Measurements from ENCODE around the gene TMEM63C.

DNA sequence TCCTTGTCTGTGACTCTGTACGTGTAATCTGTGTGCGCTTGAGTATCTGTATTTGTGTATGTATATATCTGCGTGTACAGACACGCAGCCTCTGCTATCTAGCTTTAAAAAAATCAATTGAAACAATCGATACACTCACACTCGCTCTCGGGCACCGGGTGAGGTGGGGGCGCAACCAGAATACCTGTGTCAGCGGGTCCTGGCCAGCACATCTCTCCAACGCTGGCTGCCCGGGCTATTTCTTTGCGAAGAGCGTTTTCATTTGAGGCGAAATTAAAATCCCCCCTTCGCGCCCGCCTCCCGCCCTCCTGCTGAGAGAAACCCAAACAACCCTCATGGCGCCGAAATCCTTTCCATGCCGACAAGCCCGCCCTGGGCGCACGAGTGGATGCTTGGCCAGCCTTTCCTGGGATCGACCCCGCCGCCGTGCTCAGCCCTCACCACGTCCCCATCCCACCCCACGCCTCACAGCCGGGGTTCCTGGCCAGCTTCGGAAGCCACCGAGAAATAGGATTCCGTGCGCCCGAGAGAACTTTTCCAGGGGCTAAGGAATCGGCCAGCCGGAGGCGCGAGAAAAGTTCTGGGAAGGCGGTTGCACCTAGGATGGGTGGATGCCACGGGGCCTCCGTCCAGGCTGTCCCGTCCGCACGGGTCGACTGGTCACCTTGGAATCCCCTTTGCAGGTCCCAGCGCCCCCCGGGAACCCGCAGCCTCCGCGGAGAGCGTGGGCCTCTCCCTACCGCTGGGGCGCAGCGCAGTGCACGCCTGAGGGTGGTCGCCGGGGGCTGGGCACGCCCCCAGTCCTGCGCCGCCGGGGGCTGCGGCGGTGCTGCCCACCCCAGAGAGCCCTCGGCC, 41.0 kb upstream of the TMEM63C start:
- TF ChIP-seq, protein P1, sequence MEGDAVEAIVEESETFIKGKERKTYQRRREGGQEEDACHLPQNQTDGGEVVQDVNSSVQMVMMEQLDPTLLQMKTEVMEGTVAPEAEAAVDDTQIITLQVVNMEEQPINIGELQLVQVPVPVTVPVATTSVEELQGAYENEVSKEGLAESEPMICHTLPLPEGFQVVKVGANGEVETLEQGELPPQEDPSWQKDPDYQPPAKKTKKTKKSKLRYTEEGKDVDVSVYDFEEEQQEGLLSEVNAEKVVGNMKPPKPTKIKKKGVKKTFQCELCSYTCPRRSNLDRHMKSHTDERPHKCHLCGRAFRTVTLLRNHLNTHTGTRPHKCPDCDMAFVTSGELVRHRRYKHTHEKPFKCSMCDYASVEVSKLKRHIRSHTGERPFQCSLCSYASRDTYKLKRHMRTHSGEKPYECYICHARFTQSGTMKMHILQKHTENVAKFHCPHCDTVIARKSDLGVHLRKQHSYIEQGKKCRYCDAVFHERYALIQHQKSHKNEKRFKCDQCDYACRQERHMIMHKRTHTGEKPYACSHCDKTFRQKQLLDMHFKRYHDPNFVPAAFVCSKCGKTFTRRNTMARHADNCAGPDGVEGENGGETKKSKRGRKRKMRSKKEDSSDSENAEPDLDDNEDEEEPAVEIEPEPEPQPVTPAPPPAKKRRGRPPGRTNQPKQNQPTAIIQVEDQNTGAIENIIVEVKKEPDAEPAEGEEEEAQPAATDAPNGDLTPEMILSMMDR (conservative IDR thresholded peaks at IDR 0.05; ENCODE audit: low read depth, low read length) = no peak
- TF ChIP-seq EZH2 (IDR thresholded peaks at IDR 0.05; ENCODE audit: borderline replicate concordance, low read depth, low read length, poor library complexity, severe bottlenecking) = no peak

Measured in A673 (cell line).